GM12878 (cell line): ENCODE results near the gene SCYL3. TPM values are rescaled to one million over a fixed set of nuclear protein-coding genes. Genes with fewer than 3 reads are reported as not detected.

Experiments used
- ATAC-seq: fragments of 200-7000 bp; cut with Tn5 transposase; 3 replicates; pipeline ENCODE4 v1.9.1; 2020; ENCODE audit warnings: mild to moderate bottlenecking, moderate library complexity
- BruUV-seq: library from RNA; stranded (reverse); fragments of 400-500 nt; replicated peaks from 2 replicates; lab custom pipeline; 2021; lab: Mats Ljungman, UMichigan
- CTCF ChIA-PET: fragments of 300-600 bp; sonication (Branson Sonifier 250); formaldehyde crosslinking; extraction: SDS; loops from one replicate; lab custom pipeline; 2021; ENCODE audit warnings: inconsistent platforms; lab: Yijun Ruan, JAX
- POLR2A ChIA-PET: fragments of 350-600 bp; formaldehyde crosslinking; extraction: SDS; loops from one replicate; lab custom pipeline; 2021; ENCODE audit warnings: inconsistent platforms; lab: Charles Lee
- RAD21 ChIA-PET: fragments of 300-600 bp; sonication (Branson Sonifier 250); formaldehyde crosslinking; loops from one replicate; lab custom pipeline; 2023; ENCODE audit warnings: antibody characterized with exemption; ENCODE audit not compliant: unreplicated experiment; lab: Charles Lee
- SMC1A ChIA-PET: fragments of 300-600 bp; sonication (Branson Sonifier 250); formaldehyde crosslinking; loops from one replicate; lab custom pipeline; 2023; ENCODE audit not compliant: unreplicated experiment, uncharacterized antibody; lab: Charles Lee
- DNase-seq: peaks from one replicate; pipeline ENCODE4 v3.0.0-alpha.2; 2011; ENCODE audit warnings: low read depth, low spot score
- FAIRE-seq: peaks from 3 replicates; lab custom pipeline; 2011; peaks lifted over from hg19 to GRCh38; lab: Jason Lieb, UNC
- H2AFZ ChIP-seq: 2 replicates; pipeline ENCODE4 v1.6.0; 2011; ENCODE audit warnings: low read depth, low read length, control low read depth; ENCODE audit not compliant: control insufficient read depth
- H3K27ac ChIP-seq: 2 replicates; pipeline ENCODE4 v1.5.1; 2011; ENCODE audit warnings: control low read depth; ENCODE audit not compliant: control insufficient read depth, insufficient read depth
- H3K27me3 ChIP-seq, 2 experiments: replicated peaks in 1 of 2; 2 replicates each; pipeline versions ENCODE4 v1.6.0 to v1.6.1; 2011; ENCODE audit warnings: low read length in 1 of 2; ENCODE audit not compliant: control insufficient read depth in 2 of 2, insufficient read depth in 2 of 2
- H3K36me3 ChIP-seq, 2 experiments: 2 replicates each; pipeline ENCODE4 v1.5.1; 2011; ENCODE audit warnings: low read length in 1 of 2; ENCODE audit not compliant: control insufficient read depth in 2 of 2, insufficient read depth in 2 of 2
- H3K4me1 ChIP-seq: 2 replicates; pipeline ENCODE4 v1.6.1; 2011; ENCODE audit warnings: mild to moderate bottlenecking, low read length, moderate library complexity, mixed read lengths; ENCODE audit not compliant: control insufficient read depth, insufficient read depth
- H3K4me2 ChIP-seq: 2 replicates; pipeline ENCODE4 v1.6.0; 2011; ENCODE audit warnings: control low read depth; ENCODE audit not compliant: control insufficient read depth, insufficient read depth
- H3K4me3 ChIP-seq: fragments of 200-600 bp; sonication (generic); 2 replicates; pipeline ENCODE4 v1.5.1; 2016
- H3K79me2 ChIP-seq: 2 replicates; pipeline ENCODE4 v1.6.0; 2011; ENCODE audit warnings: low read length; ENCODE audit not compliant: control insufficient read depth, insufficient read depth
- H3K9ac ChIP-seq: 2 replicates; pipeline ENCODE4 v1.8.0; 2011; ENCODE audit warnings: low read length, control low read depth, mixed read lengths; ENCODE audit not compliant: control insufficient read depth, insufficient read depth
- H3K9me3 ChIP-seq: replicated peaks from 3 replicates; pipeline ENCODE4 v1.5.1; 2011; ENCODE audit warnings: mild to moderate bottlenecking, low read length; ENCODE audit not compliant: control insufficient read depth, insufficient read depth
- H4K20me1 ChIP-seq: 2 replicates; pipeline ENCODE4 v1.6.0; 2011; ENCODE audit not compliant: control insufficient read depth, insufficient read depth
- EGR1 ChIP-seq, 2 experiments: IDR thresholded peaks; 1 replicate in 1 of 2; 2 replicates in 1 of 2; pipeline ENCODE4 v1.6.1; 2011 to 2012; ENCODE audit warnings: low read depth in 2 of 2, low read length in 2 of 2, borderline replicate concordance in 1 of 2, mild to moderate bottlenecking in 1 of 2, moderate library complexity in 1 of 2
- HDAC2 ChIP-seq: fragments of 200-600 bp; sonication (generic); IDR thresholded peaks from 2 replicates; pipeline ENCODE4 v1.6.1; 2017
- MTA3 ChIP-seq: IDR thresholded peaks from 2 replicates; pipeline ENCODE4 v1.6.1; 2012; ENCODE audit warnings: low read length, inconsistent platforms, borderline replicate concordance
- STAT1 ChIP-seq: fragments of 450-650 bp; conservative IDR thresholded peaks from 2 replicates; pipeline ENCODE4 v1.6.1; 2014; ENCODE audit warnings: antibody characterized with exemption, mild to moderate bottlenecking
- TARDBP ChIP-seq: IDR thresholded peaks from 2 replicates; pipeline ENCODE4 v1.6.1; 2016; ENCODE audit warnings: borderline replicate concordance
- TCF12 ChIP-seq: IDR thresholded peaks from 2 replicates; pipeline ENCODE4 v1.6.1; 2011; ENCODE audit warnings: low read depth, mild to moderate bottlenecking, low read length
- TCF7 ChIP-seq: IDR thresholded peaks from 2 replicates; pipeline ENCODE4 v1.6.1; 2014; ENCODE audit warnings: antibody characterized with exemption, borderline replicate concordance
- WGBS: methylation state at CpG from one replicate; pipeline ENCODE4 v1.1.6; 2016; ENCODE audit warnings: low lambda C conversion rate; ENCODE audit not compliant: insufficient replicate concordance, insufficient coverage; ENCODE audit errors: missing lambda C conversion rate; 5-methylcytosine and 5-hydroxymethylcytosine counted together
- in situ Hi-C: fragments of 300-500 bp; cut with MboI; formaldehyde crosslinking; loops from 9 replicates; pipeline ENCODE4 v1.14.3; 2018; ENCODE audit warnings: mixed read lengths
- intact Hi-C: fragments of 100-400 bp; cut with micrococcal nuclease; formaldehyde crosslinking; loops from one replicate; pipeline ENCODE4 v1.14.2; 2022; ENCODE audit not compliant: unreplicated experiment
- polyA plus RNA-seq, 11 experiments: library from polyadenylated mRNA; depleted of rRNA in 4 of 11; unstranded in 6 of 11; stranded (reverse) in 5 of 11; fragments of >200 nt; fragmentation: Nextera tagmentation in 4 of 11; fragmentation: Illumina TruSeq in 1 of 11; extraction: Ambion mirVana in 4 of 11; extraction: Trizol in 1 of 11; gene quantifications; 1 replicate in 1 of 11; 2 replicates in 10 of 11; pipeline versions ENCODE4 v1.2.1 to v1.2.3, GENCODE V29; 2011 to 2016; ENCODE audit warnings: inconsistent platforms in 2 of 11, missing spikeins in 2 of 11, low read depth in 1 of 11
- total RNA-seq, 4 experiments: library from RNA; depleted of rRNA in 3 of 4; stranded (reverse); fragments of >200 nt in 3 of 4; fragmentation: Illumina TruSeq in 1 of 4; extraction: Trizol in 1 of 4; gene quantifications; 2 replicates each; pipeline versions ENCODE4 v1.2.1 to v1.2.3, GENCODE V29; 2013 to 2021
- TF ChIP-seq, protein P1 (sequence below): fragments of 450-650 bp; IDR thresholded peaks from 2 replicates; pipeline ENCODE4 v1.6.1; 2017; ENCODE audit warnings: borderline replicate concordance
- TF ChIP-seq, protein P2 (sequence below): fragments of 450-650 bp; conservative IDR thresholded peaks from 2 replicates; pipeline ENCODE4 v1.6.1; 2017; ENCODE audit warnings: mild to moderate bottlenecking, moderate library complexity
- TF ChIP-seq, protein P3 (sequence below): fragments of 450-650 bp; IDR thresholded peaks from 2 replicates; pipeline ENCODE4 v1.6.1; 2014; ENCODE audit warnings: mild to moderate bottlenecking
- TF ChIP-seq, protein P4 (sequence below): IDR thresholded peaks from 2 replicates; pipeline ENCODE4 v1.6.1; 2011; ENCODE audit warnings: low read depth, mild to moderate bottlenecking, low read length, moderate library complexity, borderline replicate concordance; ENCODE audit errors: extremely low read depth
- TF ChIP-seq, protein P5 (sequence below): fragments of 150-350 bp; IDR thresholded peaks from 2 replicates; pipeline ENCODE4 v1.6.1; 2016; ENCODE audit warnings: low read depth, low read length

The SCYL3 gene
- total and polyA plus RNA-seq, 10 of the 15 experiments (the other 5 are each of a cell fraction or from before 2014, with no cell fraction given): 4.3 to 14.3 (median 10.3) TPM

DNA sequence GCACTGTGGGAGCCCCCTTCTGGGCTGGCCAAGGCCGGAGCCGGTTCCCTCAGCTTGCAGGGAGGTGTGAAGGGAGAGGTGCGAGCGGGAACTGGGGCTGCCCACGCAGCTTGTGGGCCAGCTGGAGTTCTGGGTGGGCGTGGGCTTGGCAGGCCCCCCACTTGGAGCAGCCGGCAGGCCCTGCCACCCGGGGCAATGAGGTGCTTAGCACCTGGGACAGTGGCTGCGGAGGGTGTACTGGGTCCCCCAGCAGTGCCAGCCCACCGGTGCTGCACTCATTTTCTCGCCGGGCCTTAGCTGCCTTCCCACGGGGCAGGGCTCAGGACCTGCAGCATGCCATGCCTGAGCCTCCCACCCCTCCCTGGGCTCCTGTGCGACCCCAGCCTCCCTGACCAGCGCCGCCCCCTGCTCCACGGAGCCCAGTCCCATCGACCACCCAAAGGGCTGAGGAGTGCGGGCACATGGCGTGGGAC is 11.6 kb downstream of the SCYL3 start:
- Histone ChIP-seq H3K4me1 (peaks cover 5% of the 10 kb centered on the region), H3K36me3 (peaks cover 5 to 12% of the 10 kb centered on the region in 2 experiments; a peak in 3 of 4 replicates), H4K20me1 (no peaks in the 10 kb centered on the region), H3K9me3 (no peaks in the 10 kb centered on the region), H3K9ac (no peak overlapping the region), H2AFZ (no peak overlapping the region), H3K27me3 (no peaks in the 10 kb centered on the region), H3K79me2 (peaks cover 2% of the 10 kb centered on the region; the same call in 1 of the 2 replicates), H3K4me3 (no peak overlapping the region), H3K27ac (no peak overlapping the region), H3K4me2 (no peak overlapping the region)
- no TSS peak for BruUV-seq
- TF ChIP-seq EGR1 (IDR thresholded peaks at IDR 0.05; ENCODE audit: borderline replicate concordance in 1 of 2, low read depth in 2 of 2, low read length in 2 of 2): no peak
- TF ChIP-seq MTA3: no peak
- no peak for TF ChIP-seq TCF12
- TF ChIP-seq, protein P1, sequence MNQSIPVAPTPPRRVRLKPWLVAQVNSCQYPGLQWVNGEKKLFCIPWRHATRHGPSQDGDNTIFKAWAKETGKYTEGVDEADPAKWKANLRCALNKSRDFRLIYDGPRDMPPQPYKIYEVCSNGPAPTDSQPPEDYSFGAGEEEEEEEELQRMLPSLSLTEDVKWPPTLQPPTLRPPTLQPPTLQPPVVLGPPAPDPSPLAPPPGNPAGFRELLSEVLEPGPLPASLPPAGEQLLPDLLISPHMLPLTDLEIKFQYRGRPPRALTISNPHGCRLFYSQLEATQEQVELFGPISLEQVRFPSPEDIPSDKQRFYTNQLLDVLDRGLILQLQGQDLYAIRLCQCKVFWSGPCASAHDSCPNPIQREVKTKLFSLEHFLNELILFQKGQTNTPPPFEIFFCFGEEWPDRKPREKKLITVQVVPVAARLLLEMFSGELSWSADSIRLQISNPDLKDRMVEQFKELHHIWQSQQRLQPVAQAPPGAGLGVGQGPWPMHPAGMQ: no peak
- no peak for TF ChIP-seq TARDBP
- no peak for TF ChIP-seq HDAC2
- TF ChIP-seq, protein P2, sequence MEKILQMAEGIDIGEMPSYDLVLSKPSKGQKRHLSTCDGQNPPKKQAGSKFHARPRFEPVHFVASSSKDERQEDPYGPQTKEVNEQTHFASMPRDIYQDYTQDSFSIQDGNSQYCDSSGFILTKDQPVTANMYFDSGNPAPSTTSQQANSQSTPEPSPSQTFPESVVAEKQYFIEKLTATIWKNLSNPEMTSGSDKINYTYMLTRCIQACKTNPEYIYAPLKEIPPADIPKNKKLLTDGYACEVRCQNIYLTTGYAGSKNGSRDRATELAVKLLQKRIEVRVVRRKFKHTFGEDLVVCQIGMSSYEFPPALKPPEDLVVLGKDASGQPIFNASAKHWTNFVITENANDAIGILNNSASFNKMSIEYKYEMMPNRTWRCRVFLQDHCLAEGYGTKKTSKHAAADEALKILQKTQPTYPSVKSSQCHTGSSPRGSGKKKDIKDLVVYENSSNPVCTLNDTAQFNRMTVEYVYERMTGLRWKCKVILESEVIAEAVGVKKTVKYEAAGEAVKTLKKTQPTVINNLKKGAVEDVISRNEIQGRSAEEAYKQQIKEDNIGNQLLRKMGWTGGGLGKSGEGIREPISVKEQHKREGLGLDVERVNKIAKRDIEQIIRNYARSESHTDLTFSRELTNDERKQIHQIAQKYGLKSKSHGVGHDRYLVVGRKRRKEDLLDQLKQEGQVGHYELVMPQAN: no peak
- TF ChIP-seq STAT1: no peak
- TF ChIP-seq TCF7: no peak
- TF ChIP-seq, protein P3, sequence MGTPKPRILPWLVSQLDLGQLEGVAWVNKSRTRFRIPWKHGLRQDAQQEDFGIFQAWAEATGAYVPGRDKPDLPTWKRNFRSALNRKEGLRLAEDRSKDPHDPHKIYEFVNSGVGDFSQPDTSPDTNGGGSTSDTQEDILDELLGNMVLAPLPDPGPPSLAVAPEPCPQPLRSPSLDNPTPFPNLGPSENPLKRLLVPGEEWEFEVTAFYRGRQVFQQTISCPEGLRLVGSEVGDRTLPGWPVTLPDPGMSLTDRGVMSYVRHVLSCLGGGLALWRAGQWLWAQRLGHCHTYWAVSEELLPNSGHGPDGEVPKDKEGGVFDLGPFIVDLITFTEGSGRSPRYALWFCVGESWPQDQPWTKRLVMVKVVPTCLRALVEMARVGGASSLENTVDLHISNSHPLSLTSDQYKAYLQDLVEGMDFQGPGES: no peak
- TF ChIP-seq, protein P4, sequence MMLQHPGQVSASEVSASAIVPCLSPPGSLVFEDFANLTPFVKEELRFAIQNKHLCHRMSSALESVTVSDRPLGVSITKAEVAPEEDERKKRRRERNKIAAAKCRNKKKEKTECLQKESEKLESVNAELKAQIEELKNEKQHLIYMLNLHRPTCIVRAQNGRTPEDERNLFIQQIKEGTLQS: no peak
- TF ChIP-seq, protein P5, sequence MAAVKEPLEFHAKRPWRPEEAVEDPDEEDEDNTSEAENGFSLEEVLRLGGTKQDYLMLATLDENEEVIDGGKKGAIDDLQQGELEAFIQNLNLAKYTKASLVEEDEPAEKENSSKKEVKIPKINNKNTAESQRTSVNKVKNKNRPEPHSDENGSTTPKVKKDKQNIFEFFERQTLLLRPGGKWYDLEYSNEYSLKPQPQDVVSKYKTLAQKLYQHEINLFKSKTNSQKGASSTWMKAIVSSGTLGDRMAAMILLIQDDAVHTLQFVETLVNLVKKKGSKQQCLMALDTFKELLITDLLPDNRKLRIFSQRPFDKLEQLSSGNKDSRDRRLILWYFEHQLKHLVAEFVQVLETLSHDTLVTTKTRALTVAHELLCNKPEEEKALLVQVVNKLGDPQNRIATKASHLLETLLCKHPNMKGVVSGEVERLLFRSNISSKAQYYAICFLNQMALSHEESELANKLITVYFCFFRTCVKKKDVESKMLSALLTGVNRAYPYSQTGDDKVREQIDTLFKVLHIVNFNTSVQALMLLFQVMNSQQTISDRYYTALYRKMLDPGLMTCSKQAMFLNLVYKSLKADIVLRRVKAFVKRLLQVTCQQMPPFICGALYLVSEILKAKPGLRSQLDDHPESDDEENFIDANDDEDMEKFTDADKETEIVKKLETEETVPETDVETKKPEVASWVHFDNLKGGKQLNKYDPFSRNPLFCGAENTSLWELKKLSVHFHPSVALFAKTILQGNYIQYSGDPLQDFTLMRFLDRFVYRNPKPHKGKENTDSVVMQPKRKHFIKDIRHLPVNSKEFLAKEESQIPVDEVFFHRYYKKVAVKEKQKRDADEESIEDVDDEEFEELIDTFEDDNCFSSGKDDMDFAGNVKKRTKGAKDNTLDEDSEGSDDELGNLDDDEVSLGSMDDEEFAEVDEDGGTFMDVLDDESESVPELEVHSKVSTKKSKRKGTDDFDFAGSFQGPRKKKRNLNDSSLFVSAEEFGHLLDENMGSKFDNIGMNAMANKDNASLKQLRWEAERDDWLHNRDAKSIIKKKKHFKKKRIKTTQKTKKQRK: no peak
- ChIA-PET SMC1A (no interaction called here), CTCF (no interaction called here), POLR2A (no interaction called here), RAD21 (no interaction called here)
- intact Hi-C loops (no loop called here), in situ Hi-C loops (no loop called here)
- ATAC-seq (no peak), DNase-seq (no peak), FAIRE-seq (no peak)
- WGBS: 98% methylated on average over 16 of the region's 20 CpGs
